H7 (cell line): ENCODE data around the gene PLOD1. TPM values are rescaled to one million over a fixed set of nuclear protein-coding genes. Genes with fewer than 3 reads are reported as not detected.

Experiments used
- total RNA-seq: library from RNA; depleted of rRNA; stranded (reverse); fragments of >200 nt; shearing (Covaris generic); gene quantifications from 2 replicates; pipeline ENCODE4 v1.2.3, GENCODE V29; 2014; rRNA removed

Gene PLOD1
- total RNA-seq, 1 experiment from 2014 or later: 90.7 TPM

Other genes starting within 250 kb of the PLOD1 start
- 52.4 and 60.1 TPM in 2 replicates for gene DRAXIN, start 243.0 kb upstream of the PLOD1 start, total RNA-seq
- gene AGTRAP, start 198.6 kb upstream of the PLOD1 start, total RNA-seq: 162 and 166 TPM in 2 replicates
- gene C1orf167, start 172.5 kb upstream of the PLOD1 start, total RNA-seq: 0.28 and 1.5 TPM in 2 replicates
- 18.9 and 19.5 TPM in 2 replicates for gene MTHFR, start 128.8 kb upstream of the PLOD1 start, total RNA-seq
- 14.0 and 22.9 TPM in 2 replicates for gene CLCN6, start 128.5 kb upstream of the PLOD1 start, total RNA-seq
- 0.85 TPM in 1 of 2 replicates, not detected in the other for gene NPPA, start 86.9 kb upstream of the PLOD1 start, total RNA-seq
- gene NPPB, start 75.8 kb upstream of the PLOD1 start, total RNA-seq: 1.5 and 20.3 TPM in 2 replicates
- 105 and 113 TPM in 2 replicates for gene KIAA2013, start 8.3 kb upstream of the PLOD1 start, total RNA-seq
- 84.1 and 85.8 TPM in 2 replicates for gene MFN2, start 45.7 kb downstream of the PLOD1 start, total RNA-seq
- 165 and 172 TPM in 2 replicates for gene MIIP, start 84.8 kb downstream of the PLOD1 start, total RNA-seq
- 14.6 and 16.0 TPM in 2 replicates for gene TNFRSF8, start 128.6 kb downstream of the PLOD1 start, total RNA-seq
- 1.3 and 2.4 TPM in 2 replicates for gene TNFRSF1B, start 232.3 kb downstream of the PLOD1 start, total RNA-seq